Gastroesophageal sphincter (tissue), 3 donors: Measurements from ENCODE around the gene BLZF1.

ENCODE experiments used
- EP300 ChIP-seq: sonication (generic); formaldehyde crosslinking; IDR thresholded peaks from one replicate; pipeline ENCODE4 v1.6.1; 2017; ENCODE audit warnings: antibody characterized with exemption, mild to moderate bottlenecking
- POLR2A ChIP-seq, 2 donors: fragments of 450-650 bp; IDR thresholded peaks; one replicate each; pipeline ENCODE4 v1.6.1; 2017; ENCODE audit warnings: antibody characterized with exemption in 2 of 2, mild to moderate bottlenecking in 2 of 2, moderate library complexity in 1 of 2
- POLR2AphosphoS5 ChIP-seq: sonication (generic); formaldehyde crosslinking; IDR thresholded peaks from one replicate; pipeline ENCODE4 v1.6.1; 2017; ENCODE audit warnings: antibody characterized with exemption
- TF ChIP-seq, protein P1 (sequence below), 4 experiments: fragments of 200-600 bp in 2 of 4; fragments of 450-650 bp in 2 of 4; sonication (generic) in 1 of 4; IDR thresholded peaks; one replicate each; pipeline ENCODE4 v1.5.1; 2017 to 2019; ENCODE audit warnings: antibody characterized with exemption in 4 of 4, mild to moderate bottlenecking in 2 of 4, moderate library complexity in 2 of 4

DNA sequence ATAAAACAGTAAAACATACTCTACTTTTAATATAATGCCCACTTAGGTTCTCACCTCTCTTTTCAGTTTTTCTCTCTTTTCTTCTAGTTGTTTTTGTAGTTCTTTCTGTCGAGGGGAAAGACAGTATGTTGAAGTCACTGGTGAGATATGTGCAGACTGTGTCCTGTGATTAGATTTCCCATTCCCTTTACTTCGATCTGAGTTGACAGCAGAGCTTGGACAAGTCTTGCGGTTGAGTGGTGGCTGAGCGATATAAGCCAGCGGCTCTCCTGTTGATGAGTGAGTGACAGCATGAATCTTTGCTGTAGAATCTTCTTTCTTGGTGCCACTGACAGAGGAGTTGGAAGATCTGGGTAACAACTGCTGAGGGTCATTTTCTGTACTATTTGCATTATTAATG, 53.3 kb downstream of the BLZF1 start:
- TF ChIP-seq EP300 = no peak
- TF ChIP-seq, protein P1, sequence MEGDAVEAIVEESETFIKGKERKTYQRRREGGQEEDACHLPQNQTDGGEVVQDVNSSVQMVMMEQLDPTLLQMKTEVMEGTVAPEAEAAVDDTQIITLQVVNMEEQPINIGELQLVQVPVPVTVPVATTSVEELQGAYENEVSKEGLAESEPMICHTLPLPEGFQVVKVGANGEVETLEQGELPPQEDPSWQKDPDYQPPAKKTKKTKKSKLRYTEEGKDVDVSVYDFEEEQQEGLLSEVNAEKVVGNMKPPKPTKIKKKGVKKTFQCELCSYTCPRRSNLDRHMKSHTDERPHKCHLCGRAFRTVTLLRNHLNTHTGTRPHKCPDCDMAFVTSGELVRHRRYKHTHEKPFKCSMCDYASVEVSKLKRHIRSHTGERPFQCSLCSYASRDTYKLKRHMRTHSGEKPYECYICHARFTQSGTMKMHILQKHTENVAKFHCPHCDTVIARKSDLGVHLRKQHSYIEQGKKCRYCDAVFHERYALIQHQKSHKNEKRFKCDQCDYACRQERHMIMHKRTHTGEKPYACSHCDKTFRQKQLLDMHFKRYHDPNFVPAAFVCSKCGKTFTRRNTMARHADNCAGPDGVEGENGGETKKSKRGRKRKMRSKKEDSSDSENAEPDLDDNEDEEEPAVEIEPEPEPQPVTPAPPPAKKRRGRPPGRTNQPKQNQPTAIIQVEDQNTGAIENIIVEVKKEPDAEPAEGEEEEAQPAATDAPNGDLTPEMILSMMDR (IDR thresholded peaks at IDR 0.05) = no peak
- no peak for TF ChIP-seq POLR2AphosphoS5
- TF ChIP-seq POLR2A (IDR thresholded peaks at IDR 0.05) = no peak
